ENCODE results near the gene PM20D2. TPM values are rescaled to one million over a fixed set of nuclear protein-coding genes. Genes with fewer than 3 reads are reported as not detected.

The PM20D2 gene
- total and polyA plus RNA-seq, 2 experiments from 2014 or later = 4.4 to 10.2 TPM

DNA sequence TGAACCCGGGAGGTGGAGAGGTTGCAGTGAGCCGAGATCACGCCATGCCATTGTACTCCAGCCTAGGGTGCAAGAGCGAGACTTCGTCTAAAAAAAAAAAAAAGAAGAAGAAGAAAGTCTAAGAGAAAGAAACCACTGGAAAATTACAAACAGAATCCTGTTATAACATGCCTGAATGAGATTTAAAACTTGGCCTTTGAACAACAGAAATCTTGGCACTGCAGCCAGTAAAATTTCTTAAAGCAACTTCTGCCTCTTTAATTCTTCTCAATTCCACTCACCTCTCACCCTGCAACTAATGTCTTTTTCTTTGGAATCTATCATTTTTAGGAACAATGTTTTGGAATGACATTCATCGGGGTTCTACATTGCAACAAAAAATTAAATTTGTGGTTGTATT is 26.3 kb downstream of the PM20D2 start:
- Histone ChIP-seq H3K4me1 (ENCODE audit: insufficient read depth) (no peaks in the 10 kb centered on the region), H3K79me2 (replicated peaks; ENCODE audit: insufficient read depth) (no peaks in the 10 kb centered on the region), H3F3A (replicated peaks; ENCODE audit: low read depth) (no peaks in the 10 kb centered on the region), H3K36me3 (ENCODE audit: insufficient read depth) (no peaks in the 10 kb centered on the region), H3K4me3 (no peak overlapping the region), H3K27me3 (ENCODE audit: insufficient read depth) (no peaks in the 10 kb centered on the region), H4K20me1 (replicated peaks; ENCODE audit: insufficient read depth) (no peaks in the 10 kb centered on the region), H3K4me2 (no peak overlapping the region), H3K9me2 (ENCODE audit: insufficient read depth) (no peaks in the 10 kb centered on the region), H3K27ac (ENCODE audit: low read depth) (no peak overlapping the region), H2AFZ (no peak overlapping the region)
- H3K9me3 Mint-ChIP-seq = no peaks in the 10 kb centered on the region
- no peaks in the 10 kb centered on the region for H3K36me3 Mint-ChIP-seq (ENCODE audit: low read depth)
- no peak overlapping the region for H3K27ac Mint-ChIP-seq
- DNase-seq (ENCODE audit: low spot score) (no peak), ATAC-seq (no peak)
- TF ChIP-seq, protein P1, sequence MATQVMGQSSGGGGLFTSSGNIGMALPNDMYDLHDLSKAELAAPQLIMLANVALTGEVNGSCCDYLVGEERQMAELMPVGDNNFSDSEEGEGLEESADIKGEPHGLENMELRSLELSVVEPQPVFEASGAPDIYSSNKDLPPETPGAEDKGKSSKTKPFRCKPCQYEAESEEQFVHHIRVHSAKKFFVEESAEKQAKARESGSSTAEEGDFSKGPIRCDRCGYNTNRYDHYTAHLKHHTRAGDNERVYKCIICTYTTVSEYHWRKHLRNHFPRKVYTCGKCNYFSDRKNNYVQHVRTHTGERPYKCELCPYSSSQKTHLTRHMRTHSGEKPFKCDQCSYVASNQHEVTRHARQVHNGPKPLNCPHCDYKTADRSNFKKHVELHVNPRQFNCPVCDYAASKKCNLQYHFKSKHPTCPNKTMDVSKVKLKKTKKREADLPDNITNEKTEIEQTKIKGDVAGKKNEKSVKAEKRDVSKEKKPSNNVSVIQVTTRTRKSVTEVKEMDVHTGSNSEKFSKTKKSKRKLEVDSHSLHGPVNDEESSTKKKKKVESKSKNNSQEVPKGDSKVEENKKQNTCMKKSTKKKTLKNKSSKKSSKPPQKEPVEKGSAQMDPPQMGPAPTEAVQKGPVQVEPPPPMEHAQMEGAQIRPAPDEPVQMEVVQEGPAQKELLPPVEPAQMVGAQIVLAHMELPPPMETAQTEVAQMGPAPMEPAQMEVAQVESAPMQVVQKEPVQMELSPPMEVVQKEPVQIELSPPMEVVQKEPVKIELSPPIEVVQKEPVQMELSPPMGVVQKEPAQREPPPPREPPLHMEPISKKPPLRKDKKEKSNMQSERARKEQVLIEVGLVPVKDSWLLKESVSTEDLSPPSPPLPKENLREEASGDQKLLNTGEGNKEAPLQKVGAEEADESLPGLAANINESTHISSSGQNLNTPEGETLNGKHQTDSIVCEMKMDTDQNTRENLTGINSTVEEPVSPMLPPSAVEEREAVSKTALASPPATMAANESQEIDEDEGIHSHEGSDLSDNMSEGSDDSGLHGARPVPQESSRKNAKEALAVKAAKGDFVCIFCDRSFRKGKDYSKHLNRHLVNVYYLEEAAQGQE (IDR thresholded peaks at IDR 0.05; ENCODE audit: unreplicated experiment) = no peak
- TF ChIP-seq JUNB (IDR thresholded peaks at IDR 0.05; ENCODE audit: unreplicated experiment) = no peak
- H3K4me1 Mint-ChIP-seq = no peaks in the 10 kb centered on the region
- peaks cover 3% of the 10 kb centered on the region for H3K27me3 Mint-ChIP-seq (ENCODE audit: insufficient read depth, low read depth, poor library complexity)
- H3K4me3 Mint-ChIP-seq = no peak overlapping the region

DNA sequence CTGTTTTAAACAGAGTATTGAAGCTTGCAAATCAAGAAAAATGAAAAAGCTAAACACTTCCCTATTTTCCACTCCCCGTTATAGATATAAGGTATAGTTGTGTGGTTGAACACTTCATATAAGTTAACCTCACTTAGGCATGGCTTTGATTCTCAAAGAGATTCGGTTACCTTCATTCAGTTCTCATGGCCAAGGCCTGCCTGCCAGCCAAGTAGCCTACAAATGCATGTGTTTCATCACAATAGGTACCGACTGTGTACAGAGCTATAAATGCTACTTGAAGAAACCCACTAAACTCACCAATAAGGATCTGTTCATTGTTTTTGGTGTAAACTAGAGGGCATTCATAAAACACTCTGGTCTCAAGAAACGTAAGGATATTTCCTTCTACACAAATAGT is 27.8 kb downstream of the PM20D2 start:
- Histone ChIP-seq H3K4me3 (no peak overlapping the region), H3K36me3 (ENCODE audit: insufficient read depth) (no peaks in the 10 kb centered on the region), H3K79me2 (replicated peaks; ENCODE audit: insufficient read depth) (no peaks in the 10 kb centered on the region), H3K27ac (ENCODE audit: low read depth) (no peak overlapping the region), H3K27me3 (ENCODE audit: insufficient read depth) (no peaks in the 10 kb centered on the region), H3K4me2 (no peak overlapping the region), H3K4me1 (ENCODE audit: insufficient read depth) (no peaks in the 10 kb centered on the region), H3K9me2 (ENCODE audit: insufficient read depth) (no peaks in the 10 kb centered on the region), H2AFZ (no peak overlapping the region), H4K20me1 (replicated peaks; ENCODE audit: insufficient read depth) (no peaks in the 10 kb centered on the region), H3F3A (replicated peaks; ENCODE audit: low read depth) (no peaks in the 10 kb centered on the region)
- no peak for ATAC-seq
- Mint-ChIP-seq H3K36me3 (ENCODE audit: low read depth) (no peaks in the 10 kb centered on the region), H3K27me3 (ENCODE audit: insufficient read depth, low read depth, poor library complexity) (peaks cover 3% of the 10 kb centered on the region), H3K4me3 (no peak overlapping the region), H3K4me1 (no peaks in the 10 kb centered on the region), H3K27ac (no peak overlapping the region), H3K9me3 (no peaks in the 10 kb centered on the region)
- no peak for DNase-seq (ENCODE audit: low spot score)
- TF ChIP-seq CREB1 (CRISPR knock-in tag; IDR thresholded peaks at IDR 0.05; ENCODE audit: low read depth) = no peak
- TF ChIP-seq, protein P1 (IDR thresholded peaks at IDR 0.05; ENCODE audit: unreplicated experiment) = no peak
- TF ChIP-seq EZH2 (IDR thresholded peaks at IDR 0.05; ENCODE audit: low read depth, unreplicated experiment) = no peak
- TF ChIP-seq, protein P2, sequence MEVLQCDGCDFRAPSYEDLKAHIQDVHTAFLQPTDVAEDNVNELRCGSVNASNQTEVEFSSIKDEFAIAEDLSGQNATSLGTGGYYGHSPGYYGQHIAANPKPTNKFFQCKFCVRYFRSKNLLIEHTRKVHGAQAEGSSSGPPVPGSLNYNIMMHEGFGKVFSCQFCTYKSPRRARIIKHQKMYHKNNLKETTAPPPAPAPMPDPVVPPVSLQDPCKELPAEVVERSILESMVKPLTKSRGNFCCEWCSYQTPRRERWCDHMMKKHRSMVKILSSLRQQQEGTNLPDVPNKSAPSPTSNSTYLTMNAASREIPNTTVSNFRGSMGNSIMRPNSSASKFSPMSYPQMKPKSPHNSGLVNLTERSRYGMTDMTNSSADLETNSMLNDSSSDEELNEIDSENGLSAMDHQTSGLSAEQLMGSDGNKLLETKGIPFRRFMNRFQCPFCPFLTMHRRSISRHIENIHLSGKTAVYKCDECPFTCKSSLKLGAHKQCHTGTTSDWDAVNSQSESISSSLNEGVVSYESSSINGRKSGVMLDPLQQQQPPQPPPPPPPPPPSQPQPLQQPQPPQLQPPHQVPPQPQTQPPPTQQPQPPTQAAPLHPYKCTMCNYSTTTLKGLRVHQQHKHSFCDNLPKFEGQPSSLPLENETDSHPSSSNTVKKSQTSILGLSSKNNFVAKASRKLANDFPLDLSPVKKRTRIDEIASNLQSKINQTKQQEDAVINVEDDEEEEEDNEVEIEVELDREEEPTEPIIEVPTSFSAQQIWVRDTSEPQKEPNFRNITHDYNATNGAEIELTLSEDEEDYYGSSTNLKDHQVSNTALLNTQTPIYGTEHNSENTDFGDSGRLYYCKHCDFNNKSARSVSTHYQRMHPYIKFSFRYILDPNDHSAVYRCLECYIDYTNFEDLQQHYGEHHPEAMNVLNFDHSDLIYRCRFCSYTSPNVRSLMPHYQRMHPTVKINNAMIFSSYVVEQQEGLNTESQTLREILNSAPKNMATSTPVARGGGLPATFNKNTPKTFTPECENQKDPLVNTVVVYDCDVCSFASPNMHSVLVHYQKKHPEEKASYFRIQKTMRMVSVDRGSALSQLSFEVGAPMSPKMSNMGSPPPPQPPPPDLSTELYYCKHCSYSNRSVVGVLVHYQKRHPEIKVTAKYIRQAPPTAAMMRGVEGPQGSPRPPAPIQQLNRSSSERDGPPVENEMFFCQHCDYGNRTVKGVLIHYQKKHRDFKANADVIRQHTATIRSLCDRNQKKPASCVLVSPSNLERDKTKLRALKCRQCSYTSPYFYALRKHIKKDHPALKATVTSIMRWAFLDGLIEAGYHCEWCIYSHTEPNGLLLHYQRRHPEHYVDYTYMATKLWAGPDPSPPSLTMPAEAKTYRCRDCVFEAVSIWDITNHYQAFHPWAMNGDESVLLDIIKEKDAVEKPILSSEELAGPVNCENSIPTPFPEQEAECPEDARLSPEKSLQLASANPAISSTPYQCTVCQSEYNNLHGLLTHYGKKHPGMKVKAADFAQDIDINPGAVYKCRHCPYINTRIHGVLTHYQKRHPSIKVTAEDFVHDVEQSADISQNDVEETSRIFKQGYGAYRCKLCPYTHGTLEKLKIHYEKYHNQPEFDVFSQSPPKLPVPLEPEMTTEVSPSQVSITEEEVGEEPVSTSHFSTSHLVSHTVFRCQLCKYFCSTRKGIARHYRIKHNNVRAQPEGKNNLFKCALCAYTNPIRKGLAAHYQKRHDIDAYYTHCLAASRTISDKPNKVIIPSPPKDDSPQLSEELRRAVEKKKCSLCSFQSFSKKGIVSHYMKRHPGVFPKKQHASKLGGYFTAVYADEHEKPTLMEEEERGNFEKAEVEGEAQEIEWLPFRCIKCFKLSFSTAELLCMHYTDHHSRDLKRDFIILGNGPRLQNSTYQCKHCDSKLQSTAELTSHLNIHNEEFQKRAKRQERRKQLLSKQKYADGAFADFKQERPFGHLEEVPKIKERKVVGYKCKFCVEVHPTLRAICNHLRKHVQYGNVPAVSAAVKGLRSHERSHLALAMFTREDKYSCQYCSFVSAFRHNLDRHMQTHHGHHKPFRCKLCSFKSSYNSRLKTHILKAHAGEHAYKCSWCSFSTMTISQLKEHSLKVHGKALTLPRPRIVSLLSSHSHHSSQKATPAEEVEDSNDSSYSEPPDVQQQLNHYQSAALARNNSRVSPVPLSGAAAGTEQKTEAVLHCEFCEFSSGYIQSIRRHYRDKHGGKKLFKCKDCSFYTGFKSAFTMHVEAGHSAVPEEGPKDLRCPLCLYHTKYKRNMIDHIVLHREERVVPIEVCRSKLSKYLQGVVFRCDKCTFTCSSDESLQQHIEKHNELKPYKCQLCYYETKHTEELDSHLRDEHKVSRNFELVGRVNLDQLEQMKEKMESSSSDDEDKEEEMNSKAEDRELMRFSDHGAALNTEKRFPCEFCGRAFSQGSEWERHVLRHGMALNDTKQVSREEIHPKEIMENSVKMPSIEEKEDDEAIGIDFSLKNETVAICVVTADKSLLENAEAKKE (CRISPR knock-in tag; IDR thresholded peaks at IDR 0.05) = no peak
- no peak for TF ChIP-seq STAT1 (IDR thresholded peaks at IDR 0.05; ENCODE audit: unreplicated experiment)
- TF ChIP-seq EZH2phosphoT487 (IDR thresholded peaks at IDR 0.05; ENCODE audit: unreplicated experiment) = no peak
- TF ChIP-seq POLR2AphosphoS5 (IDR thresholded peaks at IDR 0.05; ENCODE audit: low read depth) = no peak
- TF ChIP-seq JUNB (IDR thresholded peaks at IDR 0.05; ENCODE audit: unreplicated experiment) = no peak
- TF ChIP-seq NANOG (IDR thresholded peaks at IDR 0.05; ENCODE audit: borderline replicate concordance) = no peak

All from GM23338 (cell line).